Nephron progenitor cell (in vitro differentiated cells): ENCODE results near the gene POFUT2.

ENCODE experiments used
- DNase-seq: peaks from one replicate; pipeline ENCODE4 v3.0.0; 2021
- H3K27ac Mint-ChIP-seq: 2 replicates; pipeline ENCODE4 v1.8.0; 2021; ENCODE audit warnings: mild to moderate bottlenecking, moderate library complexity, mixed read lengths
- H3K27me3 Mint-ChIP-seq: 2 replicates; pipeline ENCODE4 v1.8.0; 2021; ENCODE audit warnings: mild to moderate bottlenecking, low read depth, mixed read lengths; ENCODE audit not compliant: poor library complexity
- H3K36me3 Mint-ChIP-seq: 2 replicates; pipeline ENCODE4 v1.8.0; 2021; ENCODE audit warnings: low read depth, mixed read lengths
- H3K4me1 Mint-ChIP-seq: 2 replicates; pipeline ENCODE4 v1.8.0; 2021; ENCODE audit warnings: mixed read lengths
- H3K4me3 Mint-ChIP-seq: 2 replicates; pipeline ENCODE4 v1.8.0; 2021; ENCODE audit warnings: mild to moderate bottlenecking, moderate library complexity, mixed read lengths
- H3K9me3 Mint-ChIP-seq: 2 replicates; pipeline ENCODE4 v1.8.0; 2021; ENCODE audit warnings: mild to moderate bottlenecking, moderate library complexity, mixed read lengths
- CTCF ChIP-seq: fragments of 200-600 bp; sonication (generic); IDR thresholded peaks from 2 replicates; pipeline ENCODE4 v1.5.0; 2021; ENCODE audit warnings: antibody characterized with exemption

Gene POFUT2

GRCh38 chr21:45261093-45261492 is 26.6 kb downstream of the POFUT2 start:
- H3K27me3 Mint-ChIP-seq = no peaks in the 10 kb centered on the region
- H3K27ac Mint-ChIP-seq = no peak overlapping the region
- H3K36me3 Mint-ChIP-seq = peaks cover 33% of the 10 kb centered on the region
- H3K4me1 Mint-ChIP-seq = peaks cover 9% of the 10 kb centered on the region
- H3K4me3 Mint-ChIP-seq = no peak overlapping the region
- no peak for DNase-seq
- no peaks in the 10 kb centered on the region for H3K9me3 Mint-ChIP-seq
- no peak for TF ChIP-seq CTCF

- Mint-ChIP-seq H3K4me1 (peaks cover 9% of the 10 kb centered on the region), H3K9me3 (no peaks in the 10 kb centered on the region), H3K4me3 (no peak overlapping the region), H3K27me3 (no peaks in the 10 kb centered on the region), H3K27ac (no peak overlapping the region), H3K36me3 (peaks cover 25% of the 10 kb centered on the region)
- TF ChIP-seq CTCF = no peak
- no peak for DNase-seq
Observed at GRCh38 chr21:45260191-45260825, 27.4 kb downstream of the POFUT2 start.

GRCh38 chr21:45259206-45259840 is 28.4 kb downstream of the POFUT2 start:
- no peak for TF ChIP-seq CTCF
- DNase-seq = no peak

GRCh38 chr21:45258466-45258865 is 29.2 kb downstream of the POFUT2 start:
- Mint-ChIP-seq H3K36me3 (peaks cover 18% of the 10 kb centered on the region), H3K27me3 (no peaks in the 10 kb centered on the region), H3K9me3 (no peaks in the 10 kb centered on the region), H3K4me3 (no peak overlapping the region), H3K27ac (no peak overlapping the region), H3K4me1 (peaks cover 21% of the 10 kb centered on the region)
- no peak for DNase-seq
- TF ChIP-seq CTCF = no peak

More at GRCh38 chr21:45259206-45259840, 28.4 kb downstream of the POFUT2 start:
- H3K27ac Mint-ChIP-seq = no peak overlapping the region
- no peaks in the 10 kb centered on the region for H3K27me3 Mint-ChIP-seq
- peaks cover 17% of the 10 kb centered on the region for H3K4me1 Mint-ChIP-seq
- H3K36me3 Mint-ChIP-seq = peaks cover 25% of the 10 kb centered on the region
- no peak overlapping the region for H3K4me3 Mint-ChIP-seq
- no peaks in the 10 kb centered on the region for H3K9me3 Mint-ChIP-seq

GRCh38 chr21:45257673-45258341 is 29.9 kb downstream of the POFUT2 start:
- peaks cover 13% of the 10 kb centered on the region for H3K36me3 Mint-ChIP-seq
- peaks cover 28% of the 10 kb centered on the region for H3K4me1 Mint-ChIP-seq
- H3K4me3 Mint-ChIP-seq = no peak overlapping the region
- DNase-seq = no peak
- no peak for TF ChIP-seq CTCF
- H3K27ac Mint-ChIP-seq = no peak overlapping the region
- no peaks in the 10 kb centered on the region for H3K27me3 Mint-ChIP-seq
- no peaks in the 10 kb centered on the region for H3K9me3 Mint-ChIP-seq
